Liver (tissue), 9 donors: ENCODE data around the gene EXD3. TPM values are rescaled to one million over a fixed set of nuclear protein-coding genes. Genes with fewer than 3 reads are reported as not detected.

Experiments
- DNase-seq: peaks from one replicate; pipeline ENCODE4 v3.0.0-alpha.2; 2017; ENCODE audit warnings: low spot score
- H3K27ac ChIP-seq, 2 donors: one replicate each; pipeline ENCODE4 v1.7.0; 2013; ENCODE audit warnings: inconsistent platforms in 2 of 2, low read length in 2 of 2, control low read depth in 1 of 2, low read depth in 1 of 2, mild to moderate bottlenecking in 1 of 2
- H3K27me3 ChIP-seq, 4 donors: one replicate each; pipeline versions ENCODE4 v1.6.1 to v1.7.0; 2013; ENCODE audit warnings: low read length in 3 of 4, inconsistent platforms in 1 of 4, mild to moderate bottlenecking in 1 of 4, moderate library complexity in 1 of 4; ENCODE audit not compliant: control insufficient read depth in 4 of 4, insufficient read depth in 4 of 4
- H3K36me3 ChIP-seq, 4 donors: one replicate each; pipeline versions ENCODE4 v1.6.1 to v1.7.0; 2013; ENCODE audit warnings: low read length in 3 of 4, mild to moderate bottlenecking in 3 of 4, low read depth in 1 of 4, moderate library complexity in 1 of 4; ENCODE audit not compliant: control insufficient read depth in 4 of 4, insufficient read depth in 3 of 4
- H3K4me1 ChIP-seq, 4 donors: one replicate each; pipeline versions ENCODE4 v1.6.1 to v1.7.0; 2013; ENCODE audit warnings: low read length in 3 of 4, mild to moderate bottlenecking in 3 of 4, moderate library complexity in 1 of 4; ENCODE audit not compliant: control insufficient read depth in 4 of 4, insufficient read depth in 4 of 4
- H3K4me3 ChIP-seq, 3 donors: one replicate each; pipeline versions ENCODE4 v1.6.1 to v1.7.0; 2013; ENCODE audit warnings: low read length in 3 of 3, control low read depth in 1 of 3, low read depth in 1 of 3, mild to moderate bottlenecking in 1 of 3
- H3K9ac ChIP-seq, 2 donors: one replicate each; pipeline ENCODE4 v1.7.0; 2013; ENCODE audit warnings: low read length in 2 of 2, mild to moderate bottlenecking in 2 of 2, moderate library complexity in 2 of 2, control low read depth in 1 of 2, low read depth in 1 of 2
- H3K9me3 ChIP-seq, 4 donors: one replicate each; pipeline versions ENCODE4 v1.6.1 to v1.7.0; 2013; ENCODE audit warnings: low read length in 3 of 4; ENCODE audit not compliant: control insufficient read depth in 4 of 4
- ATF3 ChIP-seq: IDR thresholded peaks from 2 replicates; pipeline ENCODE4 v1.6.1; 2016; ENCODE audit warnings: antibody characterized with exemption
- CTCF ChIP-seq: fragments of 150-350 bp; IDR thresholded peaks from 2 replicates; pipeline ENCODE4 v1.5.1; 2017; ENCODE audit warnings: improper control_type of control experiment, low read depth, low read length; ENCODE audit not compliant: missing input control
- FOXA1 ChIP-seq: IDR thresholded peaks from 2 replicates; pipeline ENCODE4 v1.6.1; 2016; ENCODE audit warnings: antibody characterized with exemption
- FOXA2 ChIP-seq: IDR thresholded peaks from 2 replicates; pipeline ENCODE4 v1.6.1; 2016; ENCODE audit warnings: antibody characterized with exemption
- GABPA ChIP-seq, 2 donors: IDR thresholded peaks in 1 of 2; conservative IDR thresholded peaks in 1 of 2; 2 replicates each; pipeline ENCODE4 v1.6.1; 2016; ENCODE audit warnings: antibody characterized with exemption in 2 of 2, mild to moderate bottlenecking in 1 of 2, moderate library complexity in 1 of 2
- HNF4G ChIP-seq: IDR thresholded peaks from 2 replicates; pipeline ENCODE4 v1.6.1; 2016; ENCODE audit warnings: antibody characterized with exemption
- JUND ChIP-seq, 2 donors: IDR thresholded peaks; 2 replicates each; pipeline ENCODE4 v1.6.1; 2016; ENCODE audit warnings: antibody characterized with exemption in 2 of 2
- MAX ChIP-seq: IDR thresholded peaks from 2 replicates; pipeline ENCODE4 v1.6.1; 2016; ENCODE audit warnings: antibody characterized with exemption
- NR2F2 ChIP-seq: IDR thresholded peaks from 2 replicates; pipeline ENCODE4 v1.6.1; 2016; ENCODE audit warnings: antibody characterized with exemption
- RAD21 ChIP-seq, 2 donors: IDR thresholded peaks; 2 replicates each; pipeline ENCODE4 v1.6.1; 2016; ENCODE audit warnings: antibody characterized with exemption in 2 of 2, mild to moderate bottlenecking in 2 of 2
- REST ChIP-seq: IDR thresholded peaks from 2 replicates; pipeline ENCODE4 v1.6.1; 2016; ENCODE audit warnings: antibody characterized with exemption, mild to moderate bottlenecking
- RXRA ChIP-seq, 2 donors: IDR thresholded peaks; 2 replicates each; pipeline ENCODE4 v1.6.1; 2017 to 2018; ENCODE audit warnings: antibody characterized with exemption in 2 of 2, mild to moderate bottlenecking in 1 of 2
- SP1 ChIP-seq: IDR thresholded peaks from 2 replicates; pipeline ENCODE4 v1.6.1; 2018; ENCODE audit warnings: antibody characterized with exemption, mild to moderate bottlenecking
- TAF1 ChIP-seq: conservative IDR thresholded peaks from 2 replicates; pipeline ENCODE4 v1.6.1; 2016; ENCODE audit warnings: antibody characterized with exemption, mild to moderate bottlenecking
- YY1 ChIP-seq: IDR thresholded peaks from 2 replicates; pipeline ENCODE4 v1.6.1; 2016; ENCODE audit warnings: antibody characterized with exemption, mild to moderate bottlenecking
- WGBS: extraction: QIAGEN DNeasy Blood & Tissue Kit; methylation state at CpG from one replicate; pipeline ENCODE4 v1.1.7; 2013; 5-methylcytosine and 5-hydroxymethylcytosine counted together
- polyA plus RNA-seq, 2 donors: library from polyadenylated mRNA; stranded (reverse) in 1 of 2; unstranded in 1 of 2; fragments of 200-250 nt in 1 of 2; fragments of >200 nt in 1 of 2; fragmentation: Nextera tagmentation in 1 of 2; extraction: Ambion mirVana in 1 of 2; gene quantifications; one replicate each; pipeline versions ENCODE4 v1.2.1 to v1.2.3, GENCODE V29; 2013 to 2015
- total RNA-seq, 2 donors: library from RNA; depleted of rRNA; stranded (reverse); fragments of >200 nt; gene quantifications; one replicate each; pipeline ENCODE4 v1.2.3, GENCODE V29; 2014
- TF ChIP-seq, protein P1 (sequence below): IDR thresholded peaks from 2 replicates; pipeline ENCODE4 v1.6.1; 2016; ENCODE audit warnings: antibody characterized with exemption
- donor health status: healthy.
- donor health status: healthy.
- donor health status: healthy.
- donor health status: healthy.
- donor health status: healthy.

The EXD3 gene
- total and polyA plus RNA-seq, 4 donors = 2.5 to 6.7 (median 3.7) TPM

GRCh38 chr9:137446851-137447471, 24.0 kb upstream of the EXD3 start:
- Histone ChIP-seq H3K9me3 (no peaks in the 10 kb centered on the region), H3K36me3 (peaks cover 0 to 4% (median 2%) of the 10 kb centered on the region in 4 donors), H3K4me1 (peaks cover 1 to 13% (median 11%) of the 10 kb centered on the region in 4 donors), H3K4me3 (no peak overlapping the region), H3K27me3 (no peaks in the 10 kb centered on the region), H3K27ac (no peak overlapping the region), H3K9ac (no peak overlapping the region)
- TF ChIP-seq NR2F2 = no peak
- TF ChIP-seq YY1 = no peak
- TF ChIP-seq RXRA (IDR thresholded peaks at IDR 0.05) = no peak
- no peak for TF ChIP-seq RAD21 (IDR thresholded peaks at IDR 0.05)
- no peak for TF ChIP-seq SP1
- TF ChIP-seq TAF1 = no peak
- no peak for TF ChIP-seq FOXA1
- TF ChIP-seq HNF4G = no peak
- no peak for TF ChIP-seq CTCF
- no peak for TF ChIP-seq ATF3
- no peak for TF ChIP-seq JUND (IDR thresholded peaks at IDR 0.05)
- TF ChIP-seq FOXA2 = no peak
- no peak for TF ChIP-seq REST
- TF ChIP-seq, protein P1, sequence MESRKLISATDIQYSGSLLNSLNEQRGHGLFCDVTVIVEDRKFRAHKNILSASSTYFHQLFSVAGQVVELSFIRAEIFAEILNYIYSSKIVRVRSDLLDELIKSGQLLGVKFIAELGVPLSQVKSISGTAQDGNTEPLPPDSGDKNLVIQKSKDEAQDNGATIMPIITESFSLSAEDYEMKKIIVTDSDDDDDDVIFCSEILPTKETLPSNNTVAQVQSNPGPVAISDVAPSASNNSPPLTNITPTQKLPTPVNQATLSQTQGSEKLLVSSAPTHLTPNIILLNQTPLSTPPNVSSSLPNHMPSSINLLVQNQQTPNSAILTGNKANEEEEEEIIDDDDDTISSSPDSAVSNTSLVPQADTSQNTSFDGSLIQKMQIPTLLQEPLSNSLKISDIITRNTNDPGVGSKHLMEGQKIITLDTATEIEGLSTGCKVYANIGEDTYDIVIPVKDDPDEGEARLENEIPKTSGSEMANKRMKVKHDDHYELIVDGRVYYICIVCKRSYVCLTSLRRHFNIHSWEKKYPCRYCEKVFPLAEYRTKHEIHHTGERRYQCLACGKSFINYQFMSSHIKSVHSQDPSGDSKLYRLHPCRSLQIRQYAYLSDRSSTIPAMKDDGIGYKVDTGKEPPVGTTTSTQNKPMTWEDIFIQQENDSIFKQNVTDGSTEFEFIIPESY = no peak
- TF ChIP-seq GABPA (IDR thresholded peaks at IDR 0.05 in 1 of 2, conservative IDR thresholded peaks at IDR 0.05 in 1 of 2) = no peak
- TF ChIP-seq MAX = no peak
- no peak for DNase-seq
- 87% methylated on average over 21 of the region's 21 CpGs for WGBS
